Testis (tissue), 2 donors: ENCODE measurements around the gene SLC6A20.

Source experiments
- CTCF ChIP-seq, 3 experiments: fragments of 450-650 bp in 2 of 3; fragments of 200-600 bp in 1 of 3; sonication (generic) in 1 of 3; IDR thresholded peaks; one replicate each; pipeline ENCODE4 v1.5.1; 2016 to 2019; ENCODE audit warnings: antibody characterized with exemption in 3 of 3, mild to moderate bottlenecking in 2 of 3, moderate library complexity in 1 of 3
- POLR2A ChIP-seq: fragments of 450-650 bp; IDR thresholded peaks from one replicate; pipeline ENCODE4 v1.6.1; 2017; ENCODE audit warnings: antibody characterized with exemption, mild to moderate bottlenecking, moderate library complexity

DNA sequence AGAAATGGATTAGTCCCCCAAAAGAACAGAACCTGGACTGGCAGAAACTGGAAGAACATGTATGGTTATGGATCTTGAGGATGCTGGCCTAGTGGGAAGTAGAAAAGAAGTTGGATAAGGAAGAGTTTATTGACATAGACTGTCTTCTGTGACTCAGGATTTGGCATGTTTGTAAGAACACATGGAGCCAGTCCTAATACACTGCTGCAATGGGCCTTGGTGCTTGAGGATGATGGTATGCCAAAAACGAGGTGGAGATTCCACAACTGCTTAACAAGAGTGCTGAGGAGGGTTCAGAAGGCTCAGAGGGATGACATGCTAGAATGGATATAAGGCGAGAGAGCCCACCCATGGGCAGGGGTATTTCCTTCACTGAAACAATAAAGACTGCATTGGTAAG is 23.2 kb upstream of the SLC6A20 start:
- TF ChIP-seq CTCF (IDR thresholded peaks at IDR 0.05): no peak
- no peak for TF ChIP-seq POLR2A
